ENCODE data around the gene LARGE1. TPM values are rescaled to one million over a fixed set of nuclear protein-coding genes. Genes with fewer than 3 reads are reported as not detected.

LARGE1 gene
- total RNA-seq, 1 experiment from 2014 or later = 24.8 TPM

DNA sequence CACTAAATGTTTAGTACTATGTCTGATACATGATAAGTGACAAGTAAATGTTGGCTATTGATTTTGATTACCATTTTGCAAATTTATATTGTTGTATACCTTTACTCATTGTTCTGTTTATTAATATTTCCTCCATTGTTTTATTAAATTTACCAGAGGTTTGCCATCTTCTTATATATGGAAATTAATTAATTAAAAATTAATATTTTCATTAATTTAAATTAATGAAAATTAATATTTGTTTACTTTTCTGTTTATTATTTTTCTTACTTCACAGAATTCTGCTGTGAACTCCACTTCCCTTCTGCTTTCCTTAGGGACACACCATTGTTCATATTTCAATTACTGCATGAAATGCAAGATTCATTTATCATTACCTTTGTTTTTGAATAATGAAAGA lies 331.0 kb downstream of the LARGE1 start:
- H3K27me3 ChIP-seq (replicated peaks) = no peaks in the 10 kb centered on the region
- no peak for DNase-seq (ENCODE audit: low read depth in 1 of 2, low spot score in 2 of 2)
- no peaks in the 10 kb centered on the region for H3K4me1 ChIP-seq (replicated peaks)
- no peaks in the 10 kb centered on the region for H3K9me3 ChIP-seq (replicated peaks)
- no peaks in the 10 kb centered on the region for H3K36me3 ChIP-seq
- H3K27ac ChIP-seq = no peak overlapping the region
- no peak overlapping the region for H3K4me3 ChIP-seq

DNA sequence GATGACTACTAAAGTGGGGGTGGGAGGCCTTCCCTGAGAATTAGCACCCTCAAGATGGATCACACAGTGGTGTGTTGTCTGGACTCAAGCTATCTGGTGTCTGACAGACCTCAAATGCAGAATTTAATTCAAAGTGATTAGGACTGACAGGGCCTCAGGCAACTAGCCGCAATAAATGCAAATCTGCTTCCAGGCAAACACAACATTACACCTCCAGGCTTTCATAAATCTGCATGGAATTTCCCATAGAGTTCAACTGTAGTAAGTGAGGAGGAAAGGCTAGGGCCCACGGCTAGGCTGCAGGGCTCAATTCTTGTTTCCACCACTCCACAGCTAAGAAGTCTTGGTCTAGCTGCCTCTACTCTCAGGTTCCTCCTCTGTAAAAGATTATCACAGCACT lies 331.4 kb downstream of the LARGE1 start:
- H3K36me3 ChIP-seq = no peaks in the 10 kb centered on the region
- H3K27me3 ChIP-seq (replicated peaks) = no peaks in the 10 kb centered on the region
- no peak for DNase-seq (ENCODE audit: low read depth in 1 of 2, low spot score in 2 of 2)
- H3K27ac ChIP-seq = no peak overlapping the region
- no peaks in the 10 kb centered on the region for H3K9me3 ChIP-seq (replicated peaks)
- no peak overlapping the region for H3K4me3 ChIP-seq
- H3K4me1 ChIP-seq (replicated peaks) = no peaks in the 10 kb centered on the region

DNA sequence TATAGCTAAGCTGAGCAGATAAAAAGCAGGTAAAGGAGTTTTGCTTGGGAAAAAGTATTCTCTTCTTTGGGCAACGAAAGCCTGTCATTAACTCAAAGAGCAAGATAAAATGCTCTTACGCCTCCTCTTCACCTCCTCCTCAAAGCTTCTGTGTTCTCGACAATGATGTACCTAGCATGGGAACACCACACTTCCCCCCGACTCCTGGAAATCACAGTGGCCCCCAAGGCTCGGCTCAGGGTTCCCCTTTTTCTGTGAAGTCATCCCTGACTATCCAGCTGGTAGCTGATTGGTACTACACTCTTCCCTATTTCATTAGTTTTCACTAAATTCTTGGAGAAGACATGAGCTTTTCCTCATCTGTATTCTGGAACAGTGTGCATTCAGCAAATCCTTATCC lies 336.1 kb downstream of the LARGE1 start:
- Histone ChIP-seq H3K9me3 (replicated peaks) (no peaks in the 10 kb centered on the region), H3K4me3 (no peak overlapping the region), H3K27me3 (replicated peaks) (no peaks in the 10 kb centered on the region), H3K27ac (no peak overlapping the region), H3K4me1 (replicated peaks) (no peaks in the 10 kb centered on the region), H3K36me3 (no peaks in the 10 kb centered on the region)
- DNase-seq (ENCODE audit: low read depth in 1 of 2, low spot score in 2 of 2) = no peak

DNA sequence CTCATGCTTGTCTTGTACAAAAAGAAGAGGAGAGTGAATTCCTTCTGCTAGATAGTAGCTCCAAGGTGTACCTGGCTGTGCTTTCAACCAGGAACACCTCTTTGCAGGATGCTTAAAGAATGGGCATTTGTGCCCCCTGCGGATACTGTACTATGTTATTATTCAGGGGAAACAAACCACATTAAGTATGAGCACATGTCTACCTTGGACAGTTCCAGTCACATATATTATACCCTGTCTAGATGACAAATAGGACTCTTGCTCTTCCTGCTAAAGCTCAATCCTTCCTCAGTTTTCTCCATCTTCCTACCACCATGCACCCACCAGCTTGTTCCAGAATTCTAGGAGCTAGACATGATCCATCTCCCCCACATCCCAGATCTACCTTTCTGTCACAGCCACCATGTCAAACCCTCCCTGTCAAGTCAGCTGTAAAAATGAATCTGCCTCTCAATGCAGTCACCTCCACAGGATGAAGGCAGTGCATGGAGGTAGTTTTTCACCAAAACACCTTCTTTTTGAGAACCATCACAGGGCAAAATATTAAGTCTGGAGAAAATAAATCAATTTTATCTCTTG lies 337.4 kb downstream of the LARGE1 start:
- Histone ChIP-seq H3K27ac (no peak overlapping the region), H3K27me3 (replicated peaks) (no peaks in the 10 kb centered on the region), H3K4me3 (no peak overlapping the region), H3K4me1 (replicated peaks) (0 out of 2 replicates have a peak, but pooled peaks cover 2% of the 10 kb centered on the region), H3K36me3 (no peaks in the 10 kb centered on the region), H3K9me3 (replicated peaks) (no peaks in the 10 kb centered on the region)
- no peak for DNase-seq (ENCODE audit: low read depth in 1 of 2, low spot score in 2 of 2)

DNA sequence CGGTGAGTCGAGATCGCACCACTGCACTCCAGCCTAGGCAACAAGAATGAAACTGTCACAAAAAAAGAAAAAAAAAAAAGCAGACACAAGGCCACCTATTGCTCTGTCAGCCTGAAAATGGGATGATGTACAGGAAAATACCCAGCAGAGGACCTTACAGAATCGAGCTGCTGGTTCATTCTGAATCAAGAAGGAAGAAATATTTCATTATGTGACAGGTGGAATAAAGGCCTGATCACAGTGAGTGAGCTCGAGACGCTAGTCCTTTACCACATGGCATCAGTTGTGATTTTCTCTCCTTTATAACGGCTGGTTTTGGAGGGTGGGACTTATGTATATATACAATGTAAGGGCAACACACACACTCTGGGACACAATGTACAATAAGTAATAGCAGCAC lies 340.0 kb downstream of the LARGE1 start:
- H3K4me1 ChIP-seq (replicated peaks) = 0 out of 2 replicates have a peak, but pooled peaks cover 3% of the 10 kb centered on the region
- no peaks in the 10 kb centered on the region for H3K27me3 ChIP-seq (replicated peaks)
- no peak for DNase-seq (ENCODE audit: low read depth in 1 of 2, low spot score in 2 of 2)
- H3K4me3 ChIP-seq = no peak overlapping the region
- H3K9me3 ChIP-seq (replicated peaks) = no peaks in the 10 kb centered on the region
- no peaks in the 10 kb centered on the region for H3K36me3 ChIP-seq
- H3K27ac ChIP-seq = no peak overlapping the region

DNA sequence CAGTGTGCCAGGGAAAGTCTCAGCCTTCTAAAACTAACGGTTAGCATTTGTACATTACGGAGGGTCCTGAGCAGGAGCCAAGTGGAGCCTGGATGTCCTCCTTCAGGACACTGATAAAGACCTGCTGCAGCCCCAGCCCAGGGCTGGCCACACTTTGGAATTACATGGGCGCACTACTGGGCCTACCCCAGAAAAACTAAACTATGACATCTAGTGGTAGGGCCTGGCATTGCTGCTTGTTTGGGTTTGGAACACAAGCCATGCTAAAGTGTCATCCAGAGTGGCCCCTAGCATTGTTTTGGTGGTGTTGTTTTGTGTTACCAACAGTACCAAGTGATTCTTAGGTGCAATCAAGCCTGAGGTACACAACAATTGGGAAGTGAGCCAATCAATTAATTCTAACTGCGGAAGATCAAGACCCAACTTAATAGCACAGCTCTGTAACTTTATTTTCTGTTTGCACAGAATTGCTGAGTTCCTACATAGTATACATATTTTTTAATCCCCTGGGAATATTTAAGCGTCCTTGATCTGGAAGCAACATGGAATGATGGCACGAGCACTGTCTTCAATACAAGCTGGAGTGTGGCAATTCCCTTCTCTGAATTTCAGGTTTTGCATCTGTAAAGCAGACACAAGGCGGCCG lies 340.7 kb downstream of the LARGE1 start:
- Histone ChIP-seq H3K4me3 (no peak overlapping the region), H3K27ac (no peak overlapping the region), H3K4me1 (replicated peaks) (0 out of 2 replicates have a peak, but pooled peaks cover 3% of the 10 kb centered on the region), H3K36me3 (no peaks in the 10 kb centered on the region), H3K9me3 (replicated peaks) (no peaks in the 10 kb centered on the region), H3K27me3 (replicated peaks) (no peaks in the 10 kb centered on the region)
- DNase-seq (ENCODE audit: low read depth in 1 of 2, low spot score in 2 of 2) = peak; percentile 37 to 64

DNA sequence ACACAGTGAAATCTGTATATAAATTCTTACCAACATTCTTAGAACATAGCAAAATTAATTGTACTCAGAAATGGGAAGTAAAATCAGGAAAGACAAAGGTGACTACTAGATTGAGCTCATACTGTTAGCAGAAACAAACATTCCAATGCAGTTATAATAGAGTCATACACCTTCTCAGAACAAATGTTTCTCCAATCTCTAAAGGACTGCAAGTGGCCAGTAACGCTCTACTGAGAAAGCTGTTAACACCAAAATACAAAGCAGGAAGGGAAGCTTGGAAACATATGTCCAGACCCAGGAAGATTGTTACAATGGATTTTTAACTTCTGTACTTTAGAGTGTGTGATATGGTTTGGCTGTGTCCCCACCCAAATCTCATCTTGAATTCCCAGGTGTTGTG lies 341.5 kb downstream of the LARGE1 start:
- Histone ChIP-seq H3K4me1 (replicated peaks) (0 out of 2 replicates have a peak, but pooled peaks cover 3% of the 10 kb centered on the region), H3K9me3 (replicated peaks) (no peaks in the 10 kb centered on the region), H3K4me3 (no peak overlapping the region), H3K36me3 (no peaks in the 10 kb centered on the region), H3K27ac (no peak overlapping the region), H3K27me3 (replicated peaks) (no peaks in the 10 kb centered on the region)
- DNase-seq (ENCODE audit: low read depth in 1 of 2, low spot score in 2 of 2) = no peak

DNA sequence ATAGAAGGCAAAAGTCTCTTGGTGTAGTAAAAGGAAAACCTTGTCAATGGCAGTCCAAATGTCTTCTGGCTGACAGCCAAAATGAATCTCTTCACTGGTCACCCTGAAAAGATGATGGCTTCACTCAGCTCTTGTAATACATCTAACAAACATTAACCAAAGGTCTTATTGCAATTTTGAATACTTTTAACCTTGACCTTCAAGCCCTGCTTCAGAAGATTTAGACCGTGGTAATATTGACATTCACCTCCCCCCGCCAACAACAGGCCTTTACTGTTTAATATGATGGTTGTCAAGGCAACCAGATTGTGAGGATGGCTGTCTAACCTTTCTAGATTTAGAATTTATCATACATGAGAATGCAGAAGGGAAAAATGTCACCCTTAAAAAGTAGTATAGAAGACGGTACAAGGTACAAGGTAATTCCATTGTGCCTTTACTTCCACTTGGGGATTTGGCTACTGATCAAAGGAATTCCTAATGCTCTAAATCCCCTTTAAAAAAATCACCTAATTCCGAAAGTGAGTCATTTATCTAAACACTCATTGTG lies 342.3 kb downstream of the LARGE1 start:
- no peaks in the 10 kb centered on the region for H3K27me3 ChIP-seq (replicated peaks)
- H3K4me1 ChIP-seq (replicated peaks) = 0 out of 2 replicates have a peak, but pooled peaks cover 3% of the 10 kb centered on the region
- H3K36me3 ChIP-seq = no peaks in the 10 kb centered on the region
- H3K4me3 ChIP-seq = no peak overlapping the region
- no peak overlapping the region for H3K27ac ChIP-seq
- peak in 1 of 2 experiments; percentile 12 for DNase-seq (ENCODE audit: low read depth in 1 of 2, low spot score in 2 of 2)
- no peaks in the 10 kb centered on the region for H3K9me3 ChIP-seq (replicated peaks)

DNA sequence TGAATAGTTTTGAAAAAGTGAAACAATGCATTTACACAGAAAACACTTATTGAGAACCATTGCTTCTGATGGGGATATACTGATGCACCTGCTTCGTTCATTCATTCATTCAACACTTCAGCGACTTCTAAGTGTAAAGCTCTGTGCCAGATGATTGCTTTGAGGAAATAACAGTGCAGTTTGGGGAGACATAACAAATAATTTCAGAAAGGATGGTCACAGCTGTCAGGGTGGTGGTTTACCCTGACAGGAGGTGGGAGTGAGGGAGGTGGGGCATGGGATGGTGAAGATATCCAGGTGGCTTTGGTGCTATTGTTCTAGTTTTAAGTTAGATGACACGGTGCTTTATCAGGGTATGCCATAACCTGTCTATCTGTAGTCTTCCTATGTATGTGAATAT lies 344.1 kb downstream of the LARGE1 start:
- H3K36me3 ChIP-seq = no peaks in the 10 kb centered on the region
- H3K27me3 ChIP-seq (replicated peaks) = no peaks in the 10 kb centered on the region
- H3K27ac ChIP-seq = no peak overlapping the region
- 0 out of 2 replicates have a peak, but pooled peaks cover 3% of the 10 kb centered on the region for H3K4me1 ChIP-seq (replicated peaks)
- DNase-seq (ENCODE audit: low read depth in 1 of 2, low spot score in 2 of 2) = no peak
- no peaks in the 10 kb centered on the region for H3K9me3 ChIP-seq (replicated peaks)
- H3K4me3 ChIP-seq = no peak overlapping the region

DNA sequence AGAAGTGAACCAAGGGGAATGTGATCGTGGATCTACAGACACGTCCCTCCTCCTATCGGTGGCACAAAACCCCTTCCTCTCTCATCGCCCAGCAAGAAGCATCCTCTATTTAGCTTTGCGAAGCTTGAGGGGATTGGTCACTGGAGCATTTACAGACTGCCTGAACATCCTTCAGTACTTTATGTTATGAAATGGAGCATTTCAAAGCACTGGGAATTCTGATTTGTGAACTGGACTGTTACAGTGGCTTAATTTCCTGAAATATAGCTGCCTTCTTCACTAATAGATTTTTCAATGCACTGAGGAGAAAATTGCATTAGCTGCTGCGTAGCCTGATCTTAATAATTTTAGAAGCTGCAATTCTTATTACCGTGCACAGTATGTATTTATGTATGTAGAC lies 344.5 kb downstream of the LARGE1 start:
- no peaks in the 10 kb centered on the region for H3K9me3 ChIP-seq (replicated peaks)
- H3K4me3 ChIP-seq = no peak overlapping the region
- H3K27me3 ChIP-seq (replicated peaks) = no peaks in the 10 kb centered on the region
- H3K36me3 ChIP-seq = no peaks in the 10 kb centered on the region
- H3K4me1 ChIP-seq (replicated peaks) = 0 out of 2 replicates have a peak, but pooled peaks cover 3% of the 10 kb centered on the region
- no peak for DNase-seq (ENCODE audit: low read depth in 1 of 2, low spot score in 2 of 2)
- no peak overlapping the region for H3K27ac ChIP-seq

DNA sequence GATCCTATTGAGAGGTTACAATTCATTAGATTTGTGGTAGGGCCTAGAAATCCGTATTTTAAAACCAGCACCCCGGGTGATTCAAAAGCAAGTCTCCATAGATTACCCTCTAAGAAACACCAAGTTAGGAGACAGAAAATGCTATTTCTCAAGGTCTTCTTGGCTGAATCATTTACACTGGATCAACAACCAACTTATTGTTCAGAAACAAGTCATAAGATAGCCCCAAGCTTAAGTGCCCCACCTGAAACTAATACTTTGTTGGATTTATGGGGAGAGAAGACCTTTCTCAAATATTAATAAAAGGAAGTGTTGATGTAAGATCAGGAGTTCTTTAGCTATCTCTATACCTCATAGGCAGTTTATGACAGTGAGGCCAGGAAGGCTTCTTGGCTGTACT lies 345.2 kb downstream of the LARGE1 start:
- H3K4me1 ChIP-seq (replicated peaks) = 0 out of 2 replicates have a peak, but pooled peaks cover 3% of the 10 kb centered on the region
- no peak for DNase-seq (ENCODE audit: low read depth in 1 of 2, low spot score in 2 of 2)
- no peaks in the 10 kb centered on the region for H3K36me3 ChIP-seq
- H3K27ac ChIP-seq = no peak overlapping the region
- H3K27me3 ChIP-seq (replicated peaks) = no peaks in the 10 kb centered on the region
- H3K9me3 ChIP-seq (replicated peaks) = no peaks in the 10 kb centered on the region
- H3K4me3 ChIP-seq = no peak overlapping the region

DNA sequence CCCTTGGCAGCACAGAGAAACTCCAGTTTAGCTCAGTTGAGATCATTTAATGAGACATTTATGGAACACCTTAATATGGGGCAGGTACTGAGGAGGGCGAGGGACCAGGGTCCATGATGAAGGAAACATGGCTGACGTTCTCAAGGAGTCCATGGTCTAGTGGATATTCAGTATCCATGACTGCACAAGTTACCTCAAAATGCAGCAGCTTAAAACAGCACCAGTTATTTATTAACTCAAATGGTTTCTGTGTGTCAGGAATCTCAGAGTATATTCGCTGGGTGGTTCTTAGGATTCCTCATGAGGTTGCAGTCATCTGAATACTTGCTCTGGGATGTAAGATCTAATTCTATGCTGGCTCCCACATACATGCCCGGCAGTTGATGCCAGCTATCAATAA lies 346.8 kb downstream of the LARGE1 start:
- no peak overlapping the region for H3K4me3 ChIP-seq
- H3K36me3 ChIP-seq = no peaks in the 10 kb centered on the region
- no peak overlapping the region for H3K27ac ChIP-seq
- DNase-seq (ENCODE audit: low read depth in 1 of 2, low spot score in 2 of 2) = no peak
- 0 out of 2 replicates have a peak, but pooled peaks cover 3% of the 10 kb centered on the region for H3K4me1 ChIP-seq (replicated peaks)
- H3K9me3 ChIP-seq (replicated peaks) = no peaks in the 10 kb centered on the region
- no peaks in the 10 kb centered on the region for H3K27me3 ChIP-seq (replicated peaks)

DNA sequence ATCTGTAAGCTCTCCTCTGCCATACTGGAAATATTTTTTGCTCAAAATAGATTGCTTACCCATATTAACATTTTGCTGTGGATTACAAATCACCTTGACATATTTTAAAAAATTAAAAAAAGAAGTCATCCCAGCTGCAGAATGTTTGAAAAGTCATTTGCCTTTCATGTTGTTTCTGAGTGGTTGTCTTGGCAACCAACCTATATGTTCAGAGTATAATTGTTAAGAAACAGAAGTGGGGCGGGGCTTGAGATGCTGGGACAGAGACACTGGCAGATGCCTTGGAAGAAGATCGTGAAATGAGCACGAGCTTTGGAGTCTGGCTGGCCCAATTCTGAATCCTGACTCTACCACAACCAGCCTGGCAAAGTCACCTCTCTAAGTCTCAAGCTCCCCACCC lies 348.2 kb downstream of the LARGE1 start:
- Histone ChIP-seq H3K4me3 (no peak overlapping the region), H3K27me3 (replicated peaks) (no peaks in the 10 kb centered on the region), H3K9me3 (replicated peaks) (no peaks in the 10 kb centered on the region), H3K27ac (no peak overlapping the region), H3K4me1 (replicated peaks) (no peaks in the 10 kb centered on the region), H3K36me3 (no peaks in the 10 kb centered on the region)
- no peak for DNase-seq (ENCODE audit: low read depth in 1 of 2, low spot score in 2 of 2)

DNA sequence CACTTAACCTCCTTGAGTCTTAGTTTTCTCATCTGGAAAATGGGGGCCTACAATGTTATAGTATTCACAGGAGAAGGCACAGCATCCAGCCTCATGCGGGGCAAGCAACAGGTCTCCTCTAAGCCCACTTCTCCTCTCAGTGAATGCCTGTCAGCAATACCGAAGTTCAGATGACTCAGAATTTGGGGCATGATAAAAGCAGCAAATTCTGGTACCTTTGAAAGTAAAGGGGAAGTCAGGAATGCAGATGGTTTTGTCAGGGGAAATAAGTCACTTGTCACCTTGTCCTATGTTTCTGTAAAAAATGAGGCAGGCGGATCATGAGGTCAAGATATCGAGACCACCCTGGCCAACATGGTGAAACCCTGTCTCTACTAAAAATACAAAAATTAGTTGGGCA lies 350.2 kb downstream of the LARGE1 start:
- no peaks in the 10 kb centered on the region for H3K4me1 ChIP-seq (replicated peaks)
- no peaks in the 10 kb centered on the region for H3K9me3 ChIP-seq (replicated peaks)
- H3K27me3 ChIP-seq (replicated peaks) = no peaks in the 10 kb centered on the region
- no peaks in the 10 kb centered on the region for H3K36me3 ChIP-seq
- H3K4me3 ChIP-seq = no peak overlapping the region
- H3K27ac ChIP-seq = no peak overlapping the region
- no peak for DNase-seq (ENCODE audit: low read depth in 1 of 2, low spot score in 2 of 2)

Measured in SJSA1 (cell line).